Esophagus squamous epithelium (tissue), 5 donors: ENCODE results near the gene CH25H. TPM values are rescaled to one million over a fixed set of nuclear protein-coding genes. Genes with fewer than 3 reads are reported as not detected.

Experiments used
- DNase-seq: peaks from one replicate; lab custom pipeline; 2025; lab: John Stamatoyannopoulos, UW
- H3K27ac ChIP-seq, 4 donors: fragments of 200-600 bp; sonication (generic); one replicate each; pipeline ENCODE4 v1.5.1; 2016 to 2019; ENCODE audit warnings: mild to moderate bottlenecking in 1 of 4
- H3K27me3 ChIP-seq, 4 donors: fragments of 200-600 bp; sonication (generic); 1 replicate in 3 of 4; 2 replicates in 1 of 4; pipeline versions ENCODE4 v1.5.1 to v1.6.0; 2017 to 2021; ENCODE audit warnings: antibody characterized with exemption in 1 of 4
- H3K36me3 ChIP-seq, 3 donors: fragments of 200-600 bp; sonication (generic); one replicate each; pipeline ENCODE4 v1.5.1; 2016 to 2019
- H3K4me1 ChIP-seq, 3 donors: fragments of 200-600 bp; sonication (generic); one replicate each; pipeline ENCODE4 v1.5.1; 2017 to 2019
- H3K4me3 ChIP-seq, 4 donors: fragments of 200-600 bp; sonication (generic); 1 replicate in 3 of 4; 2 replicates in 1 of 4; pipeline ENCODE4 v1.5.1; 2016 to 2019; ENCODE audit warnings: mild to moderate bottlenecking in 2 of 4, moderate library complexity in 1 of 4
- H3K9me3 ChIP-seq, 3 donors: fragments of 200-600 bp; sonication (generic); one replicate each; pipeline ENCODE4 v1.5.1; 2016 to 2019
- CTCF ChIP-seq, 6 experiments: fragments of 450-650 bp in 4 of 6; fragments of 200-600 bp in 2 of 6; sonication (generic) in 2 of 6; IDR thresholded peaks; one replicate each; pipeline ENCODE4 v1.5.1; 2016 to 2019; ENCODE audit warnings: antibody characterized with exemption in 6 of 6, mild to moderate bottlenecking in 4 of 6, moderate library complexity in 4 of 6
- POLR2A ChIP-seq, 4 donors: fragments of 450-650 bp; IDR thresholded peaks; one replicate each; pipeline ENCODE4 v1.6.1; 2017; ENCODE audit warnings: antibody characterized with exemption in 4 of 4, mild to moderate bottlenecking in 4 of 4, moderate library complexity in 3 of 4
- WGBS, 2 donors: methylation state at CpG; one replicate each; pipeline ENCODE4 v1.1.5; 2018; 5-methylcytosine and 5-hydroxymethylcytosine counted together
- intact Hi-C: fragments of 100-400 bp; cut with DNase I; formaldehyde crosslinking; loops from one replicate; pipeline ENCODE4 v1.15.0; 2022
- total RNA-seq, 4 donors: library from RNA; depleted of rRNA; stranded (reverse); fragments of >200 nt; gene quantifications; one replicate each; pipeline ENCODE4 v1.1.0, GENCODE V29; 2016
- donor health status: DM: yes; HTN: yes; CAD: no.

Gene CH25H
- total RNA-seq, 4 donors from 2014 or later: 6.4 to 27.8 (median 11.5) TPM

- peaks cover 5 to 47% (median 11%) of the 10 kb centered on the region in 3 donors for H3K4me1 ChIP-seq
- H3K36me3 ChIP-seq: peaks cover 0 to 52% (median 3%) of the 10 kb centered on the region in 3 donors
- 62 to 70% methylated on average over 2 to 4 of the region's 4 CpGs for WGBS, 2 donors
- no peaks in the 10 kb centered on the region for H3K9me3 ChIP-seq
- peak overlapping the region in 3 of 4 donors; percentile 40 to 59 (median 41) for H3K27ac ChIP-seq
- H3K27me3 ChIP-seq: no peaks in the 10 kb centered on the region
- no peak for DNase-seq
- TF ChIP-seq POLR2A (IDR thresholded peaks at IDR 0.05): no peak
- no peak for TF ChIP-seq CTCF (IDR thresholded peaks at IDR 0.05)
- no peak overlapping the region for H3K4me3 ChIP-seq
- intact Hi-C loops: loop anchor here (5.0 kb wide), 1 partner anchor 282 kb away; no protein-coding TSS in a partner anchor
These were observed 12.5 kb upstream of the CH25H start for GRCh38 chr10:89219513-89220218.

GRCh38 chr10:89217057-89217990, 10.2 kb upstream of the CH25H start:
- Histone ChIP-seq H3K4me3 (no peak overlapping the region), H3K27me3 (no peaks in the 10 kb centered on the region), H3K9me3 (no peaks in the 10 kb centered on the region), H3K4me1 (peaks cover 5 to 51% (median 11%) of the 10 kb centered on the region in 3 donors), H3K27ac (peak overlapping the region; percentile 17 to 69 (median 30)), H3K36me3 (peaks cover 0 to 38% (median 3%) of the 10 kb centered on the region in 3 donors)
- TF ChIP-seq POLR2A (IDR thresholded peaks at IDR 0.05) (no peak), CTCF (IDR thresholded peaks at IDR 0.05) (peak; percentile 62 to 84 (median 80))
- no peak for DNase-seq
- WGBS, 2 donors: 9 to 22% methylated on average over 6 of the region's 6 CpGs
- intact Hi-C loops: loop anchor here (5.0 kb wide), 1 partner anchor 280 kb away; no protein-coding TSS in a partner anchor

GRCh38 chr10:89216056-89216455, 8.9 kb upstream of the CH25H start:
- Histone ChIP-seq H3K4me1 (peaks cover 5 to 39% (median 11%) of the 10 kb centered on the region in 3 donors), H3K27me3 (no peaks in the 10 kb centered on the region), H3K9me3 (no peaks in the 10 kb centered on the region), H3K27ac (no peak overlapping the region), H3K4me3 (no peak overlapping the region), H3K36me3 (peaks cover 0 to 34% (median 3%) of the 10 kb centered on the region in 3 donors)
- no peak for TF ChIP-seq CTCF (IDR thresholded peaks at IDR 0.05)
- WGBS, 2 donors: 89 to 98% methylated on average over 2 of the region's 2 CpGs
- DNase-seq: no peak
- intact Hi-C loops: loop anchor here (5.0 kb wide), 1 partner anchor 279 kb away; no protein-coding TSS in a partner anchor

DNA sequence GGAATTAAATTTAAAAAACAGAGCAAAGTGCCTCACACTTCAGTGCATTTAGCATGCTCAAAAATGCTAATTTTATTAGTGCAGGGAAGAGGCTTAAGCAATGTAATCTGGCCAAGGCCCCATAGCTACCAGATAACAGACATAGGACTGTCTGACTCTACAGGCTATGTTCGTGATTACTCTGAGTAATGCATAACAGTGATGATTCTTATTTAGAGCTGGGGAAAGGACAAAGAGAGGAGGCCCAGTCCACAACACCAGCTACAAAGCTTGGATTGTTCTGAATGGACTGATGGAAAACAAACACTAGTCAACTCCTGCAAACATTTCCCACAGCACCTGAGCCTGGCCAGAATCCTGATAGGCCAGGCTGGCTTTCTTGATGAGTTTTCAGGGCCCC, 8.4 kb upstream of the CH25H start:
- H3K27ac ChIP-seq: no peak overlapping the region
- peaks cover 0 to 29% (median 1%) of the 10 kb centered on the region in 3 donors for H3K36me3 ChIP-seq
- no peak for DNase-seq
- H3K4me1 ChIP-seq: peaks cover 5 to 38% (median 11%) of the 10 kb centered on the region in 3 donors
- no peaks in the 10 kb centered on the region for H3K27me3 ChIP-seq
- no peaks in the 10 kb centered on the region for H3K9me3 ChIP-seq
- H3K4me3 ChIP-seq: no peak overlapping the region
- TF ChIP-seq CTCF (IDR thresholded peaks at IDR 0.05) (no peak), POLR2A (IDR thresholded peaks at IDR 0.05) (no peak)
- intact Hi-C loops: loop anchor here (5.0 kb wide), 1 partner anchor 278 kb away; no protein-coding TSS in a partner anchor
- WGBS, 2 donors: 65 to 88% methylated on average over 1 of the region's 1 CpG
